ENCODE data around the gene DENR.

DNA sequence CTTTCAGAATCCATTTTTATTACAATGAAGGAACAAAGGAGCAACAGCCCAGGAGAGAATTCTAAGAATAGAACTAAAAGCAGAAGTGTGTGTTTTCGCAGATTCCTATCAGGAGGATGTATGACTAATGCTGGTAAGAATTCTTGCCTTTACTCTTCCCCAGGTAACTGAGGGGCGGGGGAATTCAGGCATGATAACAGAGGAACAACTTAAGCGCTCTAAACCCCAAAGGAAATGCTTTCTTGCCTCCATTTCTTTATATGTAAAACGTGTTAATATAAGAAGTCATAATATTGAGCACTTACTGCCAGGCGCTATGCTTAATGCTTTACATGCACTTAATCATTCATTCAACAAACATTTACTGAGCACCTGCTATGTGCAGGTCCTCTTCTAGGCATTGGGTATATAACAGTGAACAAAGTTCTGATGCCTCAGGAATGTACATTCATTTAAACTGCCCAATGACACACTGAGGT is 26.5 kb upstream of the DENR start:
- no peak for TF ChIP-seq EZH2 (IDR thresholded peaks at IDR 0.05; ENCODE audit: low read depth)
- TF ChIP-seq, protein P1, sequence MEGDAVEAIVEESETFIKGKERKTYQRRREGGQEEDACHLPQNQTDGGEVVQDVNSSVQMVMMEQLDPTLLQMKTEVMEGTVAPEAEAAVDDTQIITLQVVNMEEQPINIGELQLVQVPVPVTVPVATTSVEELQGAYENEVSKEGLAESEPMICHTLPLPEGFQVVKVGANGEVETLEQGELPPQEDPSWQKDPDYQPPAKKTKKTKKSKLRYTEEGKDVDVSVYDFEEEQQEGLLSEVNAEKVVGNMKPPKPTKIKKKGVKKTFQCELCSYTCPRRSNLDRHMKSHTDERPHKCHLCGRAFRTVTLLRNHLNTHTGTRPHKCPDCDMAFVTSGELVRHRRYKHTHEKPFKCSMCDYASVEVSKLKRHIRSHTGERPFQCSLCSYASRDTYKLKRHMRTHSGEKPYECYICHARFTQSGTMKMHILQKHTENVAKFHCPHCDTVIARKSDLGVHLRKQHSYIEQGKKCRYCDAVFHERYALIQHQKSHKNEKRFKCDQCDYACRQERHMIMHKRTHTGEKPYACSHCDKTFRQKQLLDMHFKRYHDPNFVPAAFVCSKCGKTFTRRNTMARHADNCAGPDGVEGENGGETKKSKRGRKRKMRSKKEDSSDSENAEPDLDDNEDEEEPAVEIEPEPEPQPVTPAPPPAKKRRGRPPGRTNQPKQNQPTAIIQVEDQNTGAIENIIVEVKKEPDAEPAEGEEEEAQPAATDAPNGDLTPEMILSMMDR (conservative IDR thresholded peaks at IDR 0.05), result no peak

Data from PC-9 (cell line).